ENCODE results near the gene ELAPOR1.

Gene ELAPOR1

GRCh38 chr1:109090196-109091077 is 23.5 kb upstream of the ELAPOR1 start, which contains the start of gene TMEM167B:
Gene TMEM167B (plus strand): TSS chr1:109090764. CDS start chr1:109090873, 109 bp downstream.
- Histone ChIP-seq H3K14ac (ENCODE audit: low read length) (peak within 1 kb of the TSS; percentile 78), H2BK5ac (ENCODE audit: low read depth, low read length, poor library complexity) (peak within 1 kb of the TSS; percentile 79), H3K4me3 (ENCODE audit: low read depth, low read length) (peak within 1 kb of the TSS; percentile 98), H3K18ac (ENCODE audit: low read length) (peak within 1 kb of the TSS; percentile 88), H3K27me3 (ENCODE audit: insufficient read depth, low read length) (no peaks in the 10 kb centered on the region), H3K36me3 (ENCODE audit: control insufficient read depth in 1 of 2, insufficient read depth in 2 of 2, low read length in 2 of 2) (peaks cover 5 to 11% of the 10 kb centered on the region in 2 experiments), H3K79me1 (ENCODE audit: low read length) (peaks cover 7% of the 10 kb centered on the region), H3K23ac (ENCODE audit: low read length) (no peak within 1 kb of the TSS), H2BK12ac (ENCODE audit: low read length) (no peak within 1 kb of the TSS), H4K12ac (ENCODE audit: low read depth, low read length) (peak within 1 kb of the TSS; percentile 65), H3K4me1 (ENCODE audit: control insufficient read depth in 1 of 2, insufficient read depth in 2 of 2, low read length in 2 of 2) (peaks cover 3 to 4% of the 10 kb centered on the region in 2 experiments), H4K8ac (ENCODE audit: low read depth, low read length) (peak within 1 kb of the TSS; percentile 78), H2AK5ac (ENCODE audit: low read length) (no peak within 1 kb of the TSS), H4K91ac (ENCODE audit: low read depth, low read length) (peak within 1 kb of the TSS; percentile 80), H2AFZ (ENCODE audit: insufficient read depth, low read length, poor library complexity) (peak within 1 kb of the TSS; percentile 82), H2BK120ac (ENCODE audit: insufficient read depth, low read length, poor library complexity) (peak within 1 kb of the TSS; percentile 59), H3K9ac (ENCODE audit: low read length) (peak within 1 kb of the TSS; percentile 93), H3K4me2 (ENCODE audit: low read length) (peak within 1 kb of the TSS; percentile 86), H3K9me3 (ENCODE audit: insufficient read depth, low read depth, low read length) (no peaks in the 10 kb centered on the region), H3K27ac (ENCODE audit: low read depth, low read length) (peak within 1 kb of the TSS; percentile 89), H3K4ac (ENCODE audit: low read depth, low read length) (peak within 1 kb of the TSS; percentile 69), H3K79me2 (ENCODE audit: control insufficient read depth, insufficient read depth, low read length, poor library complexity) (peaks cover 5% of the 10 kb centered on the region)
- peak; percentile 98 to 99 for DNase-seq
- WGBS (ENCODE audit: extremely low coverage, insufficient coverage, insufficient read length) = no CpG with 5 or more reads among the region's 67 CpGs

GRCh38 chr1:109091078-109091838 is 22.7 kb upstream of the ELAPOR1 start:
- Histone ChIP-seq H3K9ac (ENCODE audit: low read length) (peak overlapping the region; percentile 60), H3K4ac (ENCODE audit: low read depth, low read length) (peak overlapping the region; percentile 42), H4K91ac (ENCODE audit: low read depth, low read length) (no peak overlapping the region), H2BK5ac (ENCODE audit: low read depth, low read length, poor library complexity) (no peak overlapping the region), H3K9me3 (ENCODE audit: insufficient read depth, low read depth, low read length) (no peaks in the 10 kb centered on the region), H2BK12ac (ENCODE audit: low read length) (no peak overlapping the region), H3K79me2 (ENCODE audit: control insufficient read depth, insufficient read depth, low read length, poor library complexity) (peaks cover 5% of the 10 kb centered on the region), H2BK120ac (ENCODE audit: insufficient read depth, low read length, poor library complexity) (no peak overlapping the region), H3K27me3 (ENCODE audit: insufficient read depth, low read length) (no peaks in the 10 kb centered on the region), H3K4me2 (ENCODE audit: low read length) (peak overlapping the region; percentile 86), H2AK5ac (ENCODE audit: low read length) (no peak overlapping the region), H3K36me3 (ENCODE audit: control insufficient read depth in 1 of 2, insufficient read depth in 2 of 2, low read length in 2 of 2) (peaks cover 5 to 11% of the 10 kb centered on the region in 2 experiments), H3K14ac (ENCODE audit: low read length) (no peak overlapping the region), H4K8ac (ENCODE audit: low read depth, low read length) (peak overlapping the region; percentile 42), H2AFZ (ENCODE audit: insufficient read depth, low read length, poor library complexity) (no peak overlapping the region), H4K12ac (ENCODE audit: low read depth, low read length) (no peak overlapping the region), H3K18ac (ENCODE audit: low read length) (no peak overlapping the region), H3K4me3 (ENCODE audit: low read depth, low read length) (peak overlapping the region; percentile 98), H3K79me1 (ENCODE audit: low read length) (peaks cover 7% of the 10 kb centered on the region), H3K27ac (ENCODE audit: low read depth, low read length) (peak overlapping the region; percentile 89), H3K23ac (ENCODE audit: low read length) (no peak overlapping the region), H3K4me1 (ENCODE audit: control insufficient read depth in 1 of 2, insufficient read depth in 2 of 2, low read length in 2 of 2) (peaks cover 3 to 4% of the 10 kb centered on the region in 2 experiments)
- whole genome bisulfite sequencing (ENCODE audit: extremely low coverage, insufficient coverage, insufficient read length) = no CpG with 5 or more reads among the region's 13 CpGs
- peak; percentile 37 to 64 for DNase-seq

GRCh38 chr1:109091839-109092193 is 22.1 kb upstream of the ELAPOR1 start:
- Histone ChIP-seq H3K79me2 (ENCODE audit: control insufficient read depth, insufficient read depth, low read length, poor library complexity) (peaks cover 5% of the 10 kb centered on the region), H3K27me3 (ENCODE audit: insufficient read depth, low read length) (no peaks in the 10 kb centered on the region), H3K23ac (ENCODE audit: low read length) (no peak overlapping the region), H3K9me3 (ENCODE audit: insufficient read depth, low read depth, low read length) (no peaks in the 10 kb centered on the region), H2BK12ac (ENCODE audit: low read length) (no peak overlapping the region), H2AK5ac (ENCODE audit: low read length) (no peak overlapping the region), H4K8ac (ENCODE audit: low read depth, low read length) (no peak overlapping the region), H3K4me1 (ENCODE audit: control insufficient read depth in 1 of 2, insufficient read depth in 2 of 2, low read length in 2 of 2) (peaks cover 3 to 4% of the 10 kb centered on the region in 2 experiments), H4K12ac (ENCODE audit: low read depth, low read length) (no peak overlapping the region), H3K9ac (ENCODE audit: low read length) (no peak overlapping the region), H4K91ac (ENCODE audit: low read depth, low read length) (no peak overlapping the region), H3K4ac (ENCODE audit: low read depth, low read length) (peak overlapping the region; percentile 42), H3K4me3 (ENCODE audit: low read depth, low read length) (no peak overlapping the region), H2BK5ac (ENCODE audit: low read depth, low read length, poor library complexity) (no peak overlapping the region), H3K14ac (ENCODE audit: low read length) (no peak overlapping the region), H3K4me2 (ENCODE audit: low read length) (peak overlapping the region; percentile 86), H3K36me3 (ENCODE audit: control insufficient read depth in 1 of 2, insufficient read depth in 2 of 2, low read length in 2 of 2) (peaks cover 5 to 11% of the 10 kb centered on the region in 2 experiments), H3K27ac (ENCODE audit: low read depth, low read length) (no peak overlapping the region), H3K79me1 (ENCODE audit: low read length) (peaks cover 7% of the 10 kb centered on the region), H3K18ac (ENCODE audit: low read length) (no peak overlapping the region), H2AFZ (ENCODE audit: insufficient read depth, low read length, poor library complexity) (no peak overlapping the region), H2BK120ac (ENCODE audit: insufficient read depth, low read length, poor library complexity) (no peak overlapping the region)
- WGBS (ENCODE audit: extremely low coverage, insufficient coverage, insufficient read length) = no CpG with 5 or more reads among the region's 1 CpG
- DNase-seq = peak in 1 of 2 donors; percentile 54

GRCh38 chr1:109094377-109094803 is 19.5 kb upstream of the ELAPOR1 start:
- Histone ChIP-seq H3K9me3 (ENCODE audit: insufficient read depth, low read depth, low read length) (no peaks in the 10 kb centered on the region), H2BK5ac (ENCODE audit: low read depth, low read length, poor library complexity) (no peak overlapping the region), H4K12ac (ENCODE audit: low read depth, low read length) (no peak overlapping the region), H2BK120ac (ENCODE audit: insufficient read depth, low read length, poor library complexity) (no peak overlapping the region), H2AK5ac (ENCODE audit: low read length) (no peak overlapping the region), H3K27ac (ENCODE audit: low read depth, low read length) (no peak overlapping the region), H3K36me3 (ENCODE audit: control insufficient read depth in 1 of 2, insufficient read depth in 2 of 2, low read length in 2 of 2) (peaks cover 5 to 11% of the 10 kb centered on the region in 2 experiments), H2AFZ (ENCODE audit: insufficient read depth, low read length, poor library complexity) (no peak overlapping the region), H3K4me3 (ENCODE audit: low read depth, low read length) (no peak overlapping the region), H3K4ac (ENCODE audit: low read depth, low read length) (no peak overlapping the region), H3K79me1 (ENCODE audit: low read length) (peaks cover 7% of the 10 kb centered on the region), H3K4me2 (ENCODE audit: low read length) (no peak overlapping the region), H3K79me2 (ENCODE audit: control insufficient read depth, insufficient read depth, low read length, poor library complexity) (peaks cover 5% of the 10 kb centered on the region), H4K91ac (ENCODE audit: low read depth, low read length) (no peak overlapping the region), H3K4me1 (ENCODE audit: control insufficient read depth in 1 of 2, insufficient read depth in 2 of 2, low read length in 2 of 2) (peaks cover 3 to 4% of the 10 kb centered on the region in 2 experiments), H3K9ac (ENCODE audit: low read length) (no peak overlapping the region), H3K27me3 (ENCODE audit: insufficient read depth, low read length) (no peaks in the 10 kb centered on the region), H4K8ac (ENCODE audit: low read depth, low read length) (no peak overlapping the region), H2BK12ac (ENCODE audit: low read length) (no peak overlapping the region), H3K14ac (ENCODE audit: low read length) (no peak overlapping the region), H3K23ac (ENCODE audit: low read length) (no peak overlapping the region), H3K18ac (ENCODE audit: low read length) (no peak overlapping the region)
- WGBS (ENCODE audit: extremely low coverage, insufficient coverage, insufficient read length) = no CpG with 5 or more reads among the region's 7 CpGs
- peak in 1 of 2 donors; percentile 50 for DNase-seq
